ENCODE results near the gene KLHL17.

DNA sequence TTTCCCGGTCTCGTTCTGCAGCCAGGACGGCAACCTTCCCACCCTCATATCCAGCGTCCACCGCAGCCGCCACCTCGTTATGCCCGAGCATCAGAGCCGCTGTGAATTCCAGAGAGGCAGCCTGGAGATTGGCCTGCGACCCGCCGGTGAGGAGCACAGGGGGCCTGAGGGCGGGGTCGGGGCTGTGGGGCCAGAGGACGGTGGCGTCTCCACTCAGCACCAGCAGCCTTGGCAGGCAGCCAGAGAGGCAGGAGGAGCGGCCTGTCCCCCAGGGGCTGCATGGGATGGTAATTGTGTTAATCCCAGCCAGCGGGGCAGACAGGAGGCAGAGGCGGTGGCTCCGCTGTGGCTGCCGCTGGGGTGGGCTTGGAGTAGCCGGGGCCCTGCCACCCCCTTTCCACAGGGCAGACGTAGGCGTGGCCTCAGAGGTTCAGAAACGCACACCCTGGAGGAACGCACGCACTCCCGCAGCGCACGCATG, 24.6 kb upstream of the KLHL17 start:
- TF ChIP-seq, protein P1, sequence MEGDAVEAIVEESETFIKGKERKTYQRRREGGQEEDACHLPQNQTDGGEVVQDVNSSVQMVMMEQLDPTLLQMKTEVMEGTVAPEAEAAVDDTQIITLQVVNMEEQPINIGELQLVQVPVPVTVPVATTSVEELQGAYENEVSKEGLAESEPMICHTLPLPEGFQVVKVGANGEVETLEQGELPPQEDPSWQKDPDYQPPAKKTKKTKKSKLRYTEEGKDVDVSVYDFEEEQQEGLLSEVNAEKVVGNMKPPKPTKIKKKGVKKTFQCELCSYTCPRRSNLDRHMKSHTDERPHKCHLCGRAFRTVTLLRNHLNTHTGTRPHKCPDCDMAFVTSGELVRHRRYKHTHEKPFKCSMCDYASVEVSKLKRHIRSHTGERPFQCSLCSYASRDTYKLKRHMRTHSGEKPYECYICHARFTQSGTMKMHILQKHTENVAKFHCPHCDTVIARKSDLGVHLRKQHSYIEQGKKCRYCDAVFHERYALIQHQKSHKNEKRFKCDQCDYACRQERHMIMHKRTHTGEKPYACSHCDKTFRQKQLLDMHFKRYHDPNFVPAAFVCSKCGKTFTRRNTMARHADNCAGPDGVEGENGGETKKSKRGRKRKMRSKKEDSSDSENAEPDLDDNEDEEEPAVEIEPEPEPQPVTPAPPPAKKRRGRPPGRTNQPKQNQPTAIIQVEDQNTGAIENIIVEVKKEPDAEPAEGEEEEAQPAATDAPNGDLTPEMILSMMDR (IDR thresholded peaks at IDR 0.05 in 4 of 5, conservative IDR thresholded peaks at IDR 0.05 in 1 of 5), result no peak
- TF ChIP-seq POLR2A (IDR thresholded peaks at IDR 0.05), result no peak
